Skeletal muscle tissue (tissue), 4 donors: Measurements from ENCODE around the gene INPP4B. TPM values are rescaled to one million over a fixed set of nuclear protein-coding genes. Genes with fewer than 3 reads are reported as not detected.

Experiments
- H3K27ac ChIP-seq: one replicate; pipeline ENCODE4 v1.7.0; 2013; ENCODE audit warnings: mild to moderate bottlenecking, low read depth, low read length, inconsistent platforms
- H3K27me3 ChIP-seq, 3 donors: one replicate each; pipeline ENCODE4 v1.7.0; 2013; ENCODE audit warnings: low read length in 3 of 3; ENCODE audit not compliant: control insufficient read depth in 3 of 3, insufficient read depth in 3 of 3
- H3K36me3 ChIP-seq, 3 donors: one replicate each; pipeline ENCODE4 v1.7.0; 2013; ENCODE audit warnings: low read length in 3 of 3; ENCODE audit not compliant: control insufficient read depth in 3 of 3, insufficient read depth in 3 of 3
- H3K4me1 ChIP-seq, 3 donors: one replicate each; pipeline ENCODE4 v1.7.0; 2013; ENCODE audit warnings: low read length in 3 of 3, mild to moderate bottlenecking in 3 of 3; ENCODE audit not compliant: control insufficient read depth in 3 of 3, insufficient read depth in 3 of 3
- H3K4me3 ChIP-seq, 3 donors: one replicate each; pipeline ENCODE4 v1.7.0; 2013; ENCODE audit warnings: low read length in 3 of 3
- H3K9ac ChIP-seq, 3 donors: one replicate each; pipeline ENCODE4 v1.7.0; 2013; ENCODE audit warnings: low read length in 3 of 3, mild to moderate bottlenecking in 3 of 3, moderate library complexity in 2 of 3, low read depth in 1 of 3
- H3K9me3 ChIP-seq, 3 donors: one replicate each; pipeline ENCODE4 v1.7.0; 2013; ENCODE audit warnings: low read length in 3 of 3; ENCODE audit not compliant: control insufficient read depth in 3 of 3
- total RNA-seq: library from RNA; depleted of rRNA; stranded (reverse); fragments of >200 nt; gene quantifications from one replicate; pipeline ENCODE4 v1.2.3, GENCODE V29; 2014
- donor health status: Osteomylitis.

The INPP4B gene
- total RNA-seq, 1 donor from 2014 or later = 52.7 TPM

GRCh38 chr4:142697928-142698327 is 148.2 kb downstream of the INPP4B start:
- Histone ChIP-seq H3K4me3 (no peak overlapping the region), H3K9ac (no peak overlapping the region), H3K36me3 (no peaks in the 10 kb centered on the region), H3K4me1 (peaks cover 0 to 4% (median 3%) of the 10 kb centered on the region in 3 donors), H3K27me3 (no peaks in the 10 kb centered on the region), H3K9me3 (no peaks in the 10 kb centered on the region), H3K27ac (no peak overlapping the region)

- Histone ChIP-seq H3K36me3 (no peaks in the 10 kb centered on the region), H3K27me3 (no peaks in the 10 kb centered on the region), H3K4me1 (peaks cover 0 to 4% (median 3%) of the 10 kb centered on the region in 3 donors), H3K9ac (no peak overlapping the region), H3K4me3 (no peak overlapping the region), H3K27ac (no peak overlapping the region), H3K9me3 (no peaks in the 10 kb centered on the region)
These were observed 148.8 kb downstream of the INPP4B start for GRCh38 chr4:142697320-142697719.

DNA sequence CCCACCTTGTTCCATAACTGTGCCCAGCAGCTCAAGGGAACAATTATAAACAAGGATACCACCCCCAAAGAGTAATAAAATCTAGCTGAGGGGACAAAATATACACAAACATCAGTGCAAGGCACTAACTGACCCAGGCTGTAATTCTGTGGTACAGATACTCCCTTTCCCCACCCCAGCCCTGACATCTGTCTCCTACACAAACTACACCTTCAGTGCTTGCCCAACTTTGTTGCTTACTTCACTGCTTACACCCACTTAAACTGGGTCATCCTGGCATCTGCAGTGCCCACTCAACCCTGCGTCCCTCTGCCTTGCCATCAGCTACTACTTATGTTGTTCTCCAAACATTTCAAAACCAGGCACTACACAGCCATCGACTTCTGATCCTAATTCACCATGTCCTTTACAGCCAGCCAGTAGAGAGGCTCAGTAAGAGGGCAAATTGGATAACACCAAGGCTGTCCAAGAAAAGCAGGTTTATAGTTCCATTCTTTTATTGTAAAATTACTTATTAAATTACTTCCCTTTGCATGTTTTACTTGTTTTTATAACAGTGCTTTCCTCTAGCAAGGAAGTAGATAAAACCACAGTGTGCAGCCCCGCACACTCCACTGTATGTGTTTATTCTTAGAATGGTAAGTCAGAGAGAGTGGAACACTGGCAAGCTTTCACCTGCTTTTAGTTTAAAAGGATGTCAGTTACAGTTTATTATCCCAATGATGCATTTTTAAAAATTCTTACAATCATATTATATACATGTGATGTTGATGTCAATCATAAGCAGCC is 149.6 kb downstream of the INPP4B start:
- Histone ChIP-seq H3K9ac (no peak overlapping the region), H3K27ac (no peak overlapping the region), H3K4me1 (peaks cover 0 to 4% (median 3%) of the 10 kb centered on the region in 3 donors)

GRCh38 chr4:142690406-142691163 is 155.5 kb downstream of the INPP4B start:
- H3K27ac ChIP-seq = no peak overlapping the region
- no peaks in the 10 kb centered on the region for H3K4me1 ChIP-seq
- no peaks in the 10 kb centered on the region for H3K36me3 ChIP-seq
- H3K27me3 ChIP-seq = no peaks in the 10 kb centered on the region
- H3K9ac ChIP-seq = no peak overlapping the region
- no peaks in the 10 kb centered on the region for H3K9me3 ChIP-seq
- no peak overlapping the region for H3K4me3 ChIP-seq

More for the DNA sequence above, 149.6 kb downstream of the INPP4B start:
- Histone ChIP-seq H3K36me3 (no peaks in the 10 kb centered on the region), H3K4me3 (no peak overlapping the region), H3K9me3 (no peaks in the 10 kb centered on the region), H3K27me3 (no peaks in the 10 kb centered on the region)

DNA sequence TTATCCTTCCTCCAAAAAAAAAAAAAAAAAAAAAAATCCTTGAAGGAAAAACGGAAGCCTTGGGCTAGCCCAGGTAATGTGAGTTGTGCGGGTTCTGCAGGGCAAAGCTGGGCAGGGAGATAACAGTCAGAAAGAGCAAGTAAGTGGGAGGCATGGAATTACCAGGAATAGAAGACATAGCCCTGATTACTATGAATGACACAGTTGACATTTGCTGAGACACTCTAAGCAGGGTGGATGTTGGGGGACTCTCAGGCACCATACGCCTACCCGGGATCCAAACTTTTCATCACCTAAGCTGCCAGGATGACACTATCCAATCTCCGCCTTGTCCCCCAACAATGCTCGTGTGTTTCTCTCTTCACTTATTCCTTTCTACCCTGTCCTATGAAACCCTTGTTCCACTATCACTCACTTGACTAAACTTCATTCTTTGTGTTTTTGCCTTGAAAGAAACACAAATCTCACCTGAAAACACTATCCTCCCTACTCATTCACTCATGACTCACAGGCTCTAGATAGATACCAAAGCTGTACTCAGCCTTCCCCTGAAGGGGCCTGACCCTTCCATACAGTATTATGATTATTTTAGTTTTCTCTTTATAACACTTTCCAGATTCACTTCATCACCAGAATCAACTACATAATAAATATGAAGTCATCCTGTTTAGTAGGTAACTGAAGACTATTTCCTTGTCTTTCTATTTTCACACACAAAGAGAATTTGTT is 158.4 kb downstream of the INPP4B start:
- Histone ChIP-seq H3K27ac (no peak overlapping the region), H3K4me1 (no peaks in the 10 kb centered on the region), H3K9ac (no peak overlapping the region), H3K27me3 (no peaks in the 10 kb centered on the region), H3K36me3 (no peaks in the 10 kb centered on the region), H3K9me3 (no peaks in the 10 kb centered on the region), H3K4me3 (no peak overlapping the region)

DNA sequence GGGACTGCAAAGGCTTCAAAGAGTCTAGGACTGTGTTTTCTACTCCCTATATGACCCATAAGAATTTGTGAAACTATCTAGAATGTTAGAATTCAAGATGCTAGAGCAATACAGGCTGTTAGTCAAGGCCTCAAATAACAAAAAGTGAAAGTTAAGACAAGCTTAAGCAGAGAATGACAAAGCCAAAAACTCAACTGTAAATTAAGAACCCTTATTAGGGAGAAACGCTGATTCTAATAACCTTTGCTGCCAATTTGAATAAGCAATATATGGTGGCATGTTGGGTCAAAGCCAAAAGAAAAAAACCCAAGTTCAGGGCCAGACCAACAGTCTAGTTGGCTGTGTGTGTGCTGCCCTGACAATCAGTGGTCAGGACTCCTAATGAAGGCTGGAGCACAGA is 160.0 kb downstream of the INPP4B start:
- H3K4me1 ChIP-seq = no peaks in the 10 kb centered on the region

GRCh38 chr4:142683997-142684396 is 162.1 kb downstream of the INPP4B start:
- Histone ChIP-seq H3K27me3 (no peaks in the 10 kb centered on the region), H3K9me3 (no peaks in the 10 kb centered on the region), H3K4me3 (no peak overlapping the region), H3K9ac (no peak overlapping the region), H3K36me3 (no peaks in the 10 kb centered on the region), H3K27ac (no peak overlapping the region), H3K4me1 (no peaks in the 10 kb centered on the region)

More for the DNA sequence above, 160.0 kb downstream of the INPP4B start:
- Histone ChIP-seq H3K4me3 (no peak overlapping the region), H3K27ac (no peak overlapping the region), H3K36me3 (no peaks in the 10 kb centered on the region), H3K9ac (no peak overlapping the region), H3K9me3 (no peaks in the 10 kb centered on the region), H3K27me3 (no peaks in the 10 kb centered on the region)

DNA sequence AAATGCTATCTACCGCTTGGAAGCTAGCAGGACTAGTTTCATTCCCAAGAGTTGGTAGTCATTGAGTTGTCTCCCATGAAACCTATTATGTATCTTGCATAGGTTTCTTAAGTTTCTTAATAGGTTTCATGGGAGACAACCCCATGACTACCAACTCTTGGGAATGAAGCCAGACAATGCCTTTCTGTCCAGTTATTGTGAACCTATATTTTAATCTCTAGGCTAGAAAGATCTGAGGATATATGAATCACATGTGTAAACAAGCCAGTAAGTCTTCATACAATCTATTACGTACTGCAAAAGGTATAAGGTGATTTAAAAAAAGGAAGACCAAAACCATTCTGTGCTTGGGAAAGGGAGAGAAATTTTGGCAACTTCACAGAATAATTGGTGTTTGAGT is 162.6 kb downstream of the INPP4B start:
- Histone ChIP-seq H3K27me3 (no peaks in the 10 kb centered on the region), H3K9ac (no peak overlapping the region), H3K36me3 (no peaks in the 10 kb centered on the region), H3K27ac (no peak overlapping the region), H3K4me3 (no peak overlapping the region), H3K9me3 (no peaks in the 10 kb centered on the region), H3K4me1 (no peaks in the 10 kb centered on the region)

DNA sequence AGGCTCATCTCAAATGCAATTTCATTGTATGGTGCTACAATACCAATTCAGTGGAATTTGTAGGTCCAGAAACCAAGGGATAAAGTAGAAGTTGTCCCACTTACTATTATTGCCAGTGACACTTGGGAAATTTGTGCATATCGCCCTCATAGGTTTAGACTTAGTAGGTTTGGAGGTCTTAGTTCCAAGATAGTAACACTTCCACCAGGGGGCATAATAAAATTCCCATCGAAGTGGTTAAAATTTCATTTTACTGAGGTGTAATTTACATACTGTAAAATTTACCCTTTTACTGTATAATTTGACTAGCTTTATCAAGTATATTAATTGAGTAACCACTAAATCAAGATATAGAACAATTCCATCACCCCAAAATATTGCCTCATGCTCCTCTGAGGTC is 174.6 kb downstream of the INPP4B start:
- H3K9me3 ChIP-seq = no peaks in the 10 kb centered on the region
- H3K9ac ChIP-seq = no peak overlapping the region
- no peak overlapping the region for H3K27ac ChIP-seq
- H3K27me3 ChIP-seq = no peaks in the 10 kb centered on the region
- no peaks in the 10 kb centered on the region for H3K4me1 ChIP-seq
- H3K4me3 ChIP-seq = no peak overlapping the region
- no peaks in the 10 kb centered on the region for H3K36me3 ChIP-seq
